ENCODE results near the gene OVOL1.

Gene OVOL1

DNA sequence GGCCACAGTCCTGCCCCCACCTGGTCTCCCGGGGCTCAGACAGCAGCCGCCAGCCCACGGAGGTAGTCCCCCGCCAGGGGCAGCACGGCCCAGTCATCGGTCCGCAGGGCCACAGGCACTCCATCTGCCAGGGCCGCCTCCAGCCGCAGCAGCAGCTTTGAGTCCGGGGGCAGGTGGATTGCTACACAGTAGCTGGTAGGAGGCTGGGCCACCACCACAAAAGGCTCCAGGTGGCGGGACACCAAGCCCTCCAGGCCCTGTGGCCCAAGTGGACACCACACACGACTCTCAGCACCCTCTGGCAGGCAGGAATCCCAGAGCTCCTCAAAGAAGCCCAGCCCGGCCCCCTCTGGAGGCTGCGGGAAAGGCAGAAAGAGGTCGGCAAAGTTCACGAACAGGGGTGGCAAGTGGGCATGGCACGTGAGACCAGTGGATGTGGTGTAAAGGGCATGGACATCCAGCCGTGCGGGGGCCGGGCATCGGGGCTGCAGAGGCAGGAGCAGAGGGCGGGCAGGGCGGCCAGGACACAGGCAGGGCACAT is 9.0 kb upstream of the OVOL1 start:
- DNase-seq (ENCODE audit: low read depth) = no peak

- DNase-seq (ENCODE audit: low read depth) = no peak
Observed at GRCh38 chr11:65778431-65778900, 8.4 kb upstream of the OVOL1 start.

DNA sequence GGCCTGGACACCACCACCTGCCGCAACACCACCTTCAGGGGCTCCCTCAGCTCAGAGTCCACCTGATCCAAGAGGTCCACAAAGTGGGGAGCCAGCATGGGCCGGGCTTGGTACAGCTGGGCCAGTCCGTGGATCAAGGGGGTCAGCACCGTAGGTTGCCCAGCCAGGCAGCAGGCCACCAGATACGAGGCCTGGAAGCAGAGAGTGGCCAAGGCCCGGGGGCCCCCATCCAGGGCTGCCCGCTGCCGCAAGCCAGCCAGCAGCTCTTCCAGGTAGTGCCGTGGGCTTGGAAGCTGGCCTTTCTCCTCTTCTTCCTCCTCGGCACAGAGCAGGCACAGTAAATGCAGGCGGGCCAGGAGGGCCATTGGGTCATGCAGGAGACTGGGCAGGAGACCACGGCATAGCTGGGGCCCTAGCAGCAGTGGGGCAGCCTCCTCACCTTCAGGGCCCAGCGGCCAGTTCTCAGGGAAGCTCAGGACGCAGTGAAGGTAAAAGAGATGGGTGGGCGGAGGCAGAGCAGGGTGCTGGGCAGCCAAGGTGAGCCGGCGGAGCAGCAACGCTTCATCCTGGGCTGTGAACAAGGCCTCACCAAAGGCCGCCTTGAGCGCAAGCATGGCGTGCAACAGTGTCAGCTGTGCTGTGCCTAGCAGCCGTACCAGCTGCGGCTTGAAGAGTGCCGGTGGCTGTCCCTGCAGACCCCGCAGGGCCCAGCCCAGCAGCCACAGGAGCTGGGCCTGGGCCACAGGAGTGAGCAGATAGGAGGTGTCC is 7.8 kb upstream of the OVOL1 start:
- DNase-seq (ENCODE audit: low read depth) = no peak

DNA sequence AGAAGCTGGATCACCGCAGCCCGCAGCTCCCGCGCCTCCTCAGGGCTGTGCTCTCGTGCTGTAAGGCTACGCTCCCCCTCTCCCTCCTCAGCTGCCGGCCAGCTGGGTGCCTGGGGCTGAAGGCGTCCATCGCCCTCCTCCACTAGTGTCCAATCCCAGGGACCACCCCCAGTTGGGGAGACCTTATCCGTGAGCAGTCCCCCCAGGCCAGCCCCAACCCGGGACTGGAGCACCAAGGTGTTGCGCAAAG is 7.3 kb upstream of the OVOL1 start:
- DNase-seq (ENCODE audit: low read depth) = no peak

DNA sequence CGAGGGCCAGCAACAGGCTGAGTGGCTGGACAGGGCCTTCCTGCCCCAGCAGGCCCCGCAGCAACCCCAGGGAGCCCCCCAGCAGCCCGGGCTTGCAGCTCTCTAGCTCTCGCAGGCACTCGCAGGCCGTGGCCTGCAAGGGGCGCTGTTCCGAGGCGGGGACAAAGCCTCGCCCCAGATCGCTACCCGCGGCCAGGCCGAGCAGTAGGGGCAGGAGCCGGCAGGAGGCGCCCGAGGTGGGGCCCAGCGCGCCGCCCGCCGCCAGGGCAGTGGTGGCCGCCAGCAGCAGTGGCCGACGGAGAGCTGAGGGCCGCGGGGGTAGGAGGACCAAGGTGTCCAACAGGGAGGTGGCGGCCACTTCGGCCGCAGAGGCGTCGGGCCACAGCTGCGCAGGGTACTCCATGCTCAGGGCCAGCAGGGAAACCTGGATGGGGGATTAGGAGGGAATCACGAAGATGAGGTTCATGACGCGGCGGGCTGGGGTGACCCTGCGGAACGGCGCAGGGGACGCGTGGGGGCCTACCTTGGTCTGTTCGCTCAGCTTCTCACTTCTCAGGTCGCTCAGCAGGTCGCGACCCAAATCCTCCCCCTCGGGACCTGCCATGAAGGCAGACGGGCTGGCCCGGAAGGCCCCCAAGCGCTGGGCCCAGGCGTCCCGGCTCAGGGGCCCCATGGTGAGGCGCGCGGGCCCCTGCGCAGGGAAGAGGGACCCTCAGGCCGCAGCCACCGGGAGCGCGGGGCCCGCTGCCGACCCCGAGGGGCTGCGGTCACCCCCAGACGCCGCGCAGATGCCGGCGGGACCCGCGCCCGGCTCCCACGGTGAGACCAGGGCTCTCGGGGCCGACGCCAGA is 6.7 kb upstream of the OVOL1 start:
- peak; percentile 61 for DNase-seq (ENCODE audit: low read depth)

DNA sequence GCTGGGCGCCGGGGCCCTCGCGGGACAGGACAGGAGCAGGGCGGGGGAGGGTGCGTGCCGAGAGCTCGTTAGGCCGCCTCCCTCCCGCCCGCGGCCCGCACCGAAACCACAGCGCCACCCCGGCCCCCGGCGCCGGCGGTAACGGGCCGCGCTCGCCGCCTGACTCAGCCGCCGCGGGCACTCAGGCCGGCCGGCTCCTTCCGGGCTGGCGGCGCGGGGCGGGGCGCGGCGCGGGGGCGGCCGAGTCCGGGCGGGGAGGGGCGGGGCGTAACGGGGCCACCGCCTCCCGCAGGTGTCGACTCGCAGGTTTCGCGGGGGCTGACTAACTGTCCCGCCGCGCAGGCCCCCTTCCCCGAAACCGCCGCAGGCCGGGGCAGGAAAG is 6.1 kb upstream of the OVOL1 start, which contains the start of gene AP5B1:
TSS of gene AP5B1 (minus strand) at position 207 of the 382 bp plus-strand sequence. CDS start 385 bp downstream, outside the sequence.
- peak; percentile 41 for DNase-seq (ENCODE audit: low read depth)

DNA sequence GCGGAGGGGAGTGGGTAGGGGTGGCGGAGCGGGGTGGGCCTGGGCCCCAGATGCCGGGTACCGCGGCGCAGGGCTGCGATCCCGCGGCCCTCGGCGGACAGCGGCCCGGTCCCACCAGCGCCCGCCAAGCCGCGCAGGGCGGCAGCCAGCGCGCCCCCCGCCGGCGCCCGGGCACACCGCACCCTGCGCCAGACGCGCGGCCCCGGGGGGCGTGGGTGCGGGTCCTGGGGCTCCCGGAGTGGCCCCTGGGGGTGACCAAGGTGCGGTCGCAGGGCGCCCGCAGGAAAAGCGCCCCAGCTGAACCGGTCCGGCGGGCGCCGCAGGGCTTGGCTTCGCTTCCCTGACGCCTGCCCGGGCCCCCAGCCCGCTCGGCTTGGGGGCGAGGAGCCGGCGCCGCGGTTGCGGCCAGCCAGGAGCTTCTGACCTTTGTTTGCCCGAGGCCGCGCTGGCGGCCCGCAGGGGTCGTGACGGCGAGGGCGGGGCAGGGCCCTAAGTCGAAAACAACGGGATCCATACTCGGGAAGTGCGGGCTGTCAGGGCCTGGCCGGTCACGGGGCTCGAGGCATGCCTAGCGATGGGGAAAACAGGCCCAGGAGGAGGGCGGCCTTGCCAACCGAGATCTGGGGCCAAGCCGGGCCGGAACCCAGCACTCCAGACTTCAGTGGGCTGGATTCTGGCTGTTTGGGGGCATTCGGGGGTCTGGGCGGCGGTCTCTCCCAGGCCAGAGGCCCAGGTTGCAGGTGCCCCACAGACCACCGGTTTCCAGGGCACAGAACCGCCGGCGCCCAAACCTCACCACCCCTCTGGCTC is 5.5 kb upstream of the OVOL1 start:
- no peak for DNase-seq (ENCODE audit: low read depth)

DNA sequence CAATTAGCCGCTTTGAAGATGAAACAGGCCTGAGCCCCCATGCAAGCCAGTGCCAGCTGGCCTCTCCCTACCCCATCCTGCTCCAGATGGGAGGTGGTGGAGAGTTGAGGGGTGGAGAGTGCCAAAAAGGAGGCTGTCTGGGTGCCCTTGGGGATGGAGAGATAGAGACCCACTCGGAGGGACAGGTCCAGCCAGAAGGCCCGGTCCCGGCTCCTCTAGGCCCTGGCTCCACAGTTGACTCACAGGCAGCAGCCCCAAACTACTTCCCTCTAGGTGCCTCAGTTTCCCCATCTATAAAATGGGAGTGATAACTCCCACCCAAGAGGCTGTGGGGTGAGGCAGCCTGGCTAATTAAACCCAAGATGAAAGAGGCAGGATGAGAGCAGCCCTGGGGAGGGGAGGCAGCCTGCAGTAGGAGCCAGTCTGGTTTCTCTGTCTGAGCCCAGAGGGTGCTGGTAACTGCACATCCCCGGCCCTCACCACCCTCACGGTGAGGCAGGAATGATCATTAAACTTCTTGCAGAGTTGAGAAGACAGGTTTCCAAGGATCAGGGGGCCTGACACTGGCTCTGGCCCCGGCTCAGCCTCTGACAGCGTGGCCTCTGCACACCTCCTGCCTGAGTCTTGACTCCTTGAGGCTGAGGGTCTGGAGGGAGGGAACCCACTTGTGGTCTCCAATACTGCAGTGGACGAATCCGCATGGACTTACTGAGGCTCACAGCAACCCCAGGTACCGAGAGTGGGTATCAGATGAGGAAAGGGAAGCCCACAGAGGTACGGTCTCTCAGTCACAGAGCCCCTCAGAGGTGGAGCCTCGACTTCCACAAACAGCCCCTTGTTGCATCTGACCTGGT is 4.7 kb upstream of the OVOL1 start:
- DNase-seq (ENCODE audit: low read depth) = no peak

- DNase-seq (ENCODE audit: low read depth) = no peak
Observed at GRCh38 chr11:65782816-65783228, 4.0 kb upstream of the OVOL1 start.

- no peak for DNase-seq (ENCODE audit: low read depth)
Observed at GRCh38 chr11:65785319-65786007, 1.4 kb upstream of the OVOL1 start.

DNA sequence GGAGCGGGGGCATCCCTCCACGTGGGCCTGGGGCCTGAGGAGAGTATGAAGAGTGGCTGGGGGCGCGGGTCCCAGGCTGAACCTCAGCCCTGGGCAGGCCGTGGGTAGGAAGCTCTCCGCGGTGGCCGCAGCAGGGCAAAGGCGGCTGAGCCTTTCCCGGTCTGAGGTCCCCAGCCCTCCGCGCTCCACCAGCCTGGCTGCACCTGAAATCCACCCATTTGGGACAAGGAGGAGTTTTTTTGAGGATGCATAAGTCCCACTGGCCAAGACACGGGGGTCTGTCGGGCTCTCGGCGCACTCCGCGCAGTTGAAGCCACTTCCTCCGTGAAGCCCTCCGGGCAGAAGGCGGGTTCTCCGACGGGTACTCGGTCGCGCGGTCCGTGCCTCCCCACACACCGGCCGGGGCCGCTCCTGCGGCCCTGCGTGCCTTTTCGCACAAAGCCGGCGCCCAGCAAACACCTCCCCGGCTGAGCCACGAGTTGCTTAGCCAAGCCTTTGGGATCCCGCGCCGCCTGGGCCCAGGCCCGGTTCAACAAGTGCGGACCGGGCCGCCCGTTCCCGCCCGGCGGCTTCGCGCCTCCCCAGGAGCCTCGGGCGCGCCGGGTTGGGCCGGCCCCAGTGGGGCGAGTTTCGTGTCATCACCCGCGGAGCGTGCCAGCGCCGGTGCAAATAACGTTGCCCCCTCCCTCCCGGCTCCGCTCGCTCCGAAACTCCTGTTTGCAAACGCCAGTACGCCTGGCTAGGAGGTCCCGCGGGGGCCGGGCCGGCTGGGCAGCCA is 666 bp upstream of the OVOL1 start:
- no peak for DNase-seq (ENCODE audit: low read depth)

DNA sequence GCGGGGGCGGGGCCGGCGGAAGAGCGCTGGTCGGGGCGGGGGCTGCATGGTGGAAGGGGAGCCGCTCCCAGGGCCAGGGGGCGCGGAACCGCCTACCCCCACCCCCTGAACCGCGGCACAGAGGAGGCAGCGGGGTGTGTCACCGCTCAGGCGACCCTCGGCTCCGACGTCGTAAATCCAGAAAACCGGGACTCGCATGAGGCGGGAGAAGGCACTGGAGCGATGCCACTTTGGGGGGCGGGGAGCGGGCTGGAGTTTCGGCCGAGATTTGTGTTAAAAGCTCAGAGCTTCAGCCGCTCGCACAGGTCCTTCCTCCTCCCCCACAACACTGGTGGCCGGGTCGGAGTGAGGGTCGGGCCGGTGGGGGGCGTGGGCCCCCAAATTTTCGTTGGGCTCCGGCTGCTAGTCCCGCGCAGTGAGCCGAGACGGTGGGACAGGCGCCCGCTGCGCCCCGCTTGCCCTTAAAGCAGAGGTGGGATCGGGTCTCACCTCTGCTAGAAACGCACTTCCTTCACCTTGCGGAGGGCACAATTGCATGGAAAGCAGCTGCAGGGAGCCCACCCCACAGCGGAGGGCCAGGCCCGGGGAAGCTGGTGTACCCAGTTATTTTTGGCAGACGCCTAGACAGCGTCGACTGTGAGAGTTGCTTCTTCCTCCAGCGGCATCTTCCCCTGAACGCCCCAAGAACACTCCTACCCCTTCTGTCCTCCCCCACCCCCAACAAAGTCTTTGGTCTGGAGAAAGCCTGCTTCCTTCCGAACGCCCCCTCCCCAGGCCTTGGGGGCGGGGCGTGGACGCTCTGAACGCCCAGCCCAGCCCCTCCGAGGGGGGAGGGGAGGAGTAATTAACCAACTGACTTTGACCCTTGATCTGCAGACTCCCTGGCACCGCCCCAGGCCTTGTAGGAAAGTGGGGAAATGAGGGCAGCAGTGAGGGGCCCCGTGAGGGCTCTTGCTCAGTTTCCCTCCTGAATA is 1.1 kb downstream of the OVOL1 start:
- DNase-seq (ENCODE audit: low read depth) = no peak

GRCh38 chr11:65788821-65789220 is 2.0 kb downstream of the OVOL1 start:
- DNase-seq (ENCODE audit: low read depth) = no peak

DNA sequence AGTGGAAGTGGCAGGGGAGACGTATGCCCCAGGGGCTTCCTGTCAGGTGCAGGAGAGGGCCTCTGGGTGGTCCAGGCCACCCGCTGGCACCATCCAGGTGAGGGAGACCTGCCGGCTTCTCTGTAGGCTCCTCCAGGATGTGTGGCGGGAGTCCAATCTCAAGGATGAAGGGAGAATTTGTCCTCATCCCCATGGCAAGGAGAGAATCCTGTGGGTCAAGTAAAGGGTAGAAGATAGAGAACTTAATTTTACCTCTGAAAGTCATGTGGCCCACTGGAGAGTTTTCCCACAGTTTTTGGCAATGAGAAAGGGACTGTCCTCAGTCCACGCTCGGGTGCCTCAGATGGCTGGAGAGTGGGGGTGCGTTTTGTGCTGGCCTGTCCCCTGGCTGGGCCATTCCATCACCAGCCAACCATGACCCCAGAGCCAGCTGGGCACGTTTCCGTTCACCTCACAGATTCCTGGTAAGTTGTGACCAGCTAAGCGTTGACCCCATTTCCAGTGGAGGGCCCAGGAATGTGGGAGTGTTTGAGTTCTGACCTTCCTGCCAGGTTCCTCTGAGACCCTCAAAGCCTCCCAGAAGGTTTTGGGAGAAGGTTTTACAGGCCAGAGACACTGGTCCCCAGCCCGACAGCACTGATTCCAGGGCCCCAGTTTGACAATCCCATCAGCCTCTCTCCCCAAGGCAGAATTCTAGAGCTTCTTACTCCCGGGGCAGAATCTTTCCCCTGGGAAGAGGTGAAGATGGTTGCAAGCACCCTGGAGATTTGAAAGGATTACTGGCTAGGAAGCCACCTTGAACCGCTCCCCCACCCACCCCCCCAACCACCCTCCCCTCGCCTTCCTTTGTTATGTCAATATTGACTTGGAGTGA is 2.6 kb downstream of the OVOL1 start:
- no peak for DNase-seq (ENCODE audit: low read depth)

DNA sequence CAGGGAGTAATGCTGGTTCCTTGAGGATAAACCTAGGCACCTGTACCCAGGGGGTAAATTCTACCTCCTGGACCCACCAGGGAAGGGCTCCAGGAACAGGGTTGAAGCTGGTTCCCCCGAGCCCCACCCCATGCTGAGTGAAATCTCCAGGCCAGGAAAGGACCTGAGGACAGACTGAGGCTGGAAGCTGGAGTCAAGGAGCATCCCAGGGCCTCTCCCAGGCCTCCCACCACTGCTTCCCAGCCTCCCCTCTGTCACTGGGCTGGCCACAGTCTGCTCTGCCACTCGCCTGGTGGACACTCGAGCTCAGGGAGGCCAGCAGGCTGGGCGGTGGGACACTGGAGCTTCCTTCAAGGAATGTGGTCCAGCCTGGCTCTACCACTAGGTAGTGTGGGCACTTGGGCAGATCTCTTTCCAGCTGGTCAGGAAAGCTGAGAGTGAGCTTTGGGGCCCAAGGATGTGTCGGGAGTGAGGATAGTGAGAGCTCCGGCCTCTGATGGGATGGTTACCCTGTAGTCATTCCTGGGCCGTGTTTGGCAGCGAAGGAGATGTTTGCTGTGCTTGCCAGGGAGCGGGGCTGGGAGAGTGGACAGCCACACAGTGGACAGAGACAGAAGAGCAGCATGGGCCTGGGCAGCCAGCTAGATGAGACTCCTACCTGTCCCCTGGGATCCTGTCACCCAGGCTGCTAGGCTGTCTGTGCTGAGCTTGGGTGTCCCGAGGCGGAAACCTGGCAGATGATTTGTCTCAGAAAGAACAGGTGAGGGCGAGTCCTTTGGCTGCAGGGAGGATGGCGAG is 3.4 kb downstream of the OVOL1 start:
- DNase-seq (ENCODE audit: low read depth) = no peak

- no peak for DNase-seq (ENCODE audit: low read depth)
Observed at GRCh38 chr11:65790902-65791650, 4.2 kb downstream of the OVOL1 start.

Data from stimulated activated CD8-positive, alpha-beta memory T cell treated with anti-CD3 and anti-CD28 coated beads, Interleukin-7, amount 100 ng/mL, for 24 hours (primary cell).